IPS-NIHi11 (cell line): ENCODE results near the gene KCNIP4.

Experiments
- DNase-seq: peaks from one replicate; pipeline ENCODE4 v3.0.0; 2012; ENCODE audit warnings: mixed read lengths, low spot score

KCNIP4 gene

DNA sequence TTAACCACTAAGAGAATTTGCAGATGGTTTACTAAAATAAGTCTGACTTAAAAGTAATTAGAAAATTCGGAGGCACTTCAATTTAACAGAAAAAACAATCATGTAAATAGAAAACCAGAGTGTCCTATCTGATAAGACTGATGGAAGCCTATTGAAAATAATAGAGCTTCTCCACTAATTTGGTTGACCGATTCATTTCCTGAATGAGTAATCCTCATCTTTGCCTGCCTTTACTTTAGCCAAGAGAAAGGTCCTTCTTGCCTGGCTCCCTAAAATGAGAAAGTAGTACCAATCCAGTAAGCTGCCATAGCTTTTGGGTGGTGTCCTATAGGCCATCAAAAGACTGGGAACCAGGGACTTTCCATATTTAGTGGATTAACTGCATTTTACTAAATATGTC, 48.4 kb downstream of the KCNIP4 start:
- no peak for DNase-seq

DNA sequence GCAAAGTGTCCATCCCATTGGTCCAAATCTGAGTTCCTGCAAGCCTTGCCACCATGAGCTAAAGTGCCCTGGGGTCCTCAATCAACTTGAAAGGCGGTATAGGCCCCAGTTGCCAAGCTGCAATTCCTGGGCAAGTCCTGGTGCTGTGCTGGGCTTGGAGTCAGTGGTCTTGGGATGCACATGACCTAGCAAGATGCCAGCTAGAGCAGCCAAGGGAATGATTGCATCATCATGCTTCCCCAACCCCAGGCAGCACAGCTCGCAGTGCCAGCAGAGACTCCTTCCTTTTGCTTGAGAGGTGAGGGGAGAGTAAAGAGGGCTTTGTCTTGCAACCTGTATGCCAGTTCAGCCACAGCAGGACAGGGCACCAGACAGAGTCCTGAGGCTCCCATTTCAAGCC, 50.5 kb downstream of the KCNIP4 start:
- no peak for DNase-seq

DNA sequence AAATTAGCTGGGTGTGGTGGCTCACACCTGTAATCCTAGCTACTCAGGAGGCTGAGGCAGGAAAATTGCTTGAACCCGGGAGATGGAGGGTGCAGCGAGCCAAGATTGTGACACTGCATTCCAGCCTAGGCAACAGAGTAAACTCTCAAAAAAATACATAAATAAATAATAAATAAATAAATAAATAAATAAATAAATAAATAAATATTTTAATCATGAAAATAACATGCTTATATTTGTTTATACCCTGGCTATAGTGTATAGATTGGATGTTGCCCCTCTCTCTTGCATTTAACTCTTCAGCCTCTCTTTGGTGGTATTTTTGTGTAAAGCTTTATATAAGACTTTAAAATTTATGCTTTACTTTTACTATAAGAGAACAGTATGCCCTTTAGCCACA, 51.8 kb downstream of the KCNIP4 start:
- DNase-seq = no peak

DNA sequence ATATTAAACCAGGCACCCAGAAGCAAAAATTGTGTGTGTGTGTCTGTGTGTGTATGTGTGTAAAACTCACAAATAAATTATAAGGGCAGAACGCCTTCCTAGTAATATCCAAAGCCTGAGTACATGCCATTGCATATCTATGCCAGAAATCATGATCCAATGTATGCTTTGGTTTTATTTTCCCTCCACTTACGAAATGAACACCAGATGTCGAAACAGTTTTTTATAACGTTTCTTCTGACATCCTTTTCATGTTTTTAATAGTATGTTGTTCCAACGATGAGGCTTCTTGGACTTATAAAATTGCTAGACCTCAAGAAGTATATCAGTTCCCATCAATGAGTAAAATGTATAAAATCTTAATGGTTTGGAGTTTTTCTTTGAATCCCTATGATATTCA, 55.4 kb downstream of the KCNIP4 start:
- DNase-seq = no peak

DNA sequence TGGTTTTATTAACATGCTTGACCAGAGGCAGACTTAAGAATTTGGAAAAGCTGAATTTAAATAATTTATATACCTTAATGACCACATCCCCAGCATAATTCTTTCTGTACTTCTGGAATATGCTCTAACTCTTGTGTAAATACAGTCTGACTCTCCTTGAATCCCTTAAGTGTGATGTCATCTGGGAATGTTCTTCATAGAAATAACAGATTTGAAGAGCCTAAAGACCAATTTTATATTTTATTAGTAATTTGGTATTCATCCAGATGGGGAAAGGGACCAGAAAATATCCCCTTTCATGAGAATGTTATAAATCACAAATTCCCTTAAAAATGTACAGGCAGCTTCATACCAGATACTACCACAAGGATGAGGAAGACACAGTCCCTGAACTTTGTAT, 58.3 kb downstream of the KCNIP4 start:
- DNase-seq = no peak

DNA sequence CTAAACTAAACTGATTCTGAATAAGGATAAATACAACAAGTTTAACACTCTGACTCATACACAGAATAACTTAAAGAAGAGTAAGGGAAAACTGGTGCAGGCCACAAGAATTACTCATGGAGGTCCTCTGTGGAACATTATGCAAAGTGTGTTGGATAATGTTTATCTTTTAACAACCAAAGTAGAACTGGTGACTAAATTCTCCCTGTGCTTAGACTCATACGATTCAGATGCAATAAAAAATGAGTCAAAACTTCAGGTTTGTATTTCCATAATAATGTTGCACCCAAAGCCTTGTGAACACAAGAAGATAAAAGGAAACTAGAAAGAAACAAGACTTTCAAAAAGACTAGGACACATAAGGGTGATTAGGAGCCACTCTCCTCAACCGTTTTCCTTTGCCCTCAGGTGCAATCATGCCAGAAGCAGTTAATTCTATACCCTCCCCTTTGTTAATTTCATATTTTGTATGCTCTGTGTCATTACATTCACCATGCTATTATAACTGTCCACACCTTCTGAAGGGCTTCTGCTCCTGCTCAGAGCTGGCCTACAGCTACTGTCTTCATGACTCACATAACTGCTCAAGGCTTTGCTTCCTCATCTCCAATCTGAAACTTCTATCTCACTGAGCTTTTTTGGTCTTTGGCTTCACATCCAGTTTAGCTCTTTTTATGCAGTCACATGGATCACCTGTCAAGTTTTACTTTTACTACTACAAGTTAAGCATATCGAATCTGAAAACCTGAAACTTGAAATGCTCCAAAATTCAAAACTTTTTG, 60.2 kb downstream of the KCNIP4 start:
- DNase-seq = no peak

DNA sequence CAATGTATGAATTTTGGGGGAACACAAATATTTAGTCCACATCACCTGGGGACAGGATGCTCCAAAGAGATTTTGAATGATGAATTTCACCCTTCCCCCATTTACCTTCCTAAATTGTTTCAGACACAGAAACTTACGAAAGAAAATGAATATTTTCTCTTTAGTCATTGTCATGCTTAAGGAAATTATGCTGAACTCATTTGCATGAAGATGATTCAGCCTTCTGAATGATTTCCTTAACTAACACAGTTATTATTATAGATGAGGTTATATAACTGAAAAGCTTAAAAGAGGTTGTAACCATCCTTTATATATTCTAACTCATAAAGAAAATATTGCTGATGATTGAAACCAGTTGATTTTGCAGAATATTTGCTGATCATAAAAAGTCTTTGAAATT, 61.1 kb downstream of the KCNIP4 start:
- DNase-seq = no peak

DNA sequence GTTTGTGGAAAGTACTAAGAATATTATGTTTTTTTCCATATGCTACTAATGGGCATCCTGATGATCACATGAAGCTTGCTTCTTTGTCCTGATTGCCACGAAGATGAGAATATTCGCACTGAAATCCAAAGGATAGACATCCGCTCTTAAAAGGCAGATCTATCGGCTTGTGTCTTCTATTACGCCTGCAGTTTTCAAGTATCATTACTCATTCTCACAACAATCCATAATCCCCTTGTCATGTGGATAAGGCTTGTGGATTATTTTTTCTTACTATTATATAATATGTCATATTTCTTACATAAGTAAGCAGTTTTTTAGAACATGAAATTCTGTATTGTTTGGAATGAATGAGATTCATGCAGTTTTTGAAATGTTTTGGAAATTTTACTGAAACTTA, 62.8 kb downstream of the KCNIP4 start:
- no peak for DNase-seq

DNA sequence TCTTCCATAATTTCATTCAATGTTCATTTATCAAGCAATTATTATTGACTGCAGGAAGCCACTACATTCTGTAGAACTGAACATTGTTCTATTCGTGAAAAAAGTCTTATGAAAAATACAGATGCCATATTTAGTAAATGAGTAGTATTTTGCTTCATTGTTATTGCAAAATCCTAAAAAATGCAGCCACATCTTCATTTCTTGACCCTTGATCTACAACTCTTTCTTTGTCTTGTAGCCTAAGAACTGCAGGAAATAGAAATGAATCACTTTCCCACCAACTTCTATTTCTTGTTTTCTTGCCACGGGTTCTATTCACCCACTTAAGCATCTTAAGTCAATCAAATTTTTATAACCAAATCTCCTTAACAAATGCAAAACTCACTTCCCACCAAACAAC, 63.3 kb downstream of the KCNIP4 start:
- DNase-seq = no peak

DNA sequence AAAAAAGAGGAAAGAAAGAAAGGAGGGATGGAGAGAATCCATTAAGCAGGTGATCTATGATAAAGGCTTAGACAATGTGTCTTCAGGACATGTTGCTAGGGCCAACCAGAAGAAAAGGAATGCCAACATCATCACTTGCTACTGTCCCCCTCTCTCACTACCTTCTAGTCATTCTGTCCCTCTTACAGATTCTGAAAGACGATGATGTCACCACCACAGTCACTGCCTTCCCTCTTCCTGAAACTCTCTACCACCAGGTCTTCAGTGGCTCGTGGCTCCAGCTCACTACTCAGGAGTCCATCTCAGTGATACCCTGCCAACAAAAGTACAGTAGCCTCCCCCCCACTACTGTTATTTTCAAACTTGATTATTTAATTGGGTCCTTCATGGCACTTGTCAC, 64.0 kb downstream of the KCNIP4 start:
- DNase-seq = no peak

DNA sequence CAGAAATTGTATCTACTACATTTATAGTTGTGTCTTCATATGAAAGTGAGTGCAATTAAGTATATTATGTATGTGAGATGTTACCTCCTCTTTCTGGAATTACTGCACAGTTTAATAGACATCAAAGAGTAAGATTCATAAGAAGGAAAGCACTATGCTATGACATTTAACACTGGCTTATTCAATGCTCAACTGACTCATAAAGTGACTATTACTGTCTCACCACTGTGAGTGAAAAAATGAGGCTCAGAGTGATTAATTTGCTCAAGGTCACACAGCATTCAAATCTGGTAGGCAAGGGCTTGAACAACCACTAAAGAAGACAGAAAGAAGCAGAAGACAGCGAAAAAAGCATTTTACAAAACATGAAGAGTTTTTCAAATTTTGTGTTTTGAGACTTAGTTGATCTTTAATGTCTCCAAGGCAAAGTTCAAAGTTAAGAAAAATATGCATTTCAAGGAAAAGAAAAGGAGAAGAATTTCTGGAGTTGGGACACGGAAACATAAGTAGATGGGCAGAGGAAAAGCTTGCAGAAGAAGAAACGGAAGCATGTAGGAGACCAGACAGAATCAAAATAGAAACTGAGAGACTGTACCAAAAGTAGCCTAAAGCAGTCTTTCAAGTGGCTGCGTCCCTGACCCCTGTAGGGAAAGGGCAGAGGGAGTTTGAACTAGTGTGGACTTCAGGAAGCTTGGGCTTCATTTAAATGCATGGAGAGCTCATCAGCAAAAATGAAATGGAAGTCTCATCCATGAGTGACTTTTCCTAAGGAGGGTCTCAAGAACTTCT, 66.3 kb downstream of the KCNIP4 start:
- no peak for DNase-seq

DNA sequence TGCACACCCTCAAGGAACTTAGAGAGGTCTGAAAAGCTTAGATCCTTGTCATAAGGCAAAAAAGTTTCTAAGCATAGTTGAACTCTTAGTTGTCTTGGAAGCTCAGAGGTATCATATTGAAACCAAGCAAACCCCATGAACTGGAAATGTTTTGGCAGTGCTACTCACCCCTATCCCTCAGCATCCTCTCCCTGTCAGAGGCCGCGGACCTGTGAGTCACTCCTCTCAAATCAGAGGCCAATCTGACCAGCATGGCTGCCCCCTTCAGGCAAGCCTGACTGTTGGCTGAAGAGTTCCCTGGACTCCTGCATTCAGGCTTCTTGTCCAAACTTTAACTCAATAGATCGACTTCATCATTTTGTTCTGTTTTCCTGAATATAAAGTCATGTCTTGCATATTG, 69.4 kb downstream of the KCNIP4 start:
- peak; percentile 47 for DNase-seq

DNA sequence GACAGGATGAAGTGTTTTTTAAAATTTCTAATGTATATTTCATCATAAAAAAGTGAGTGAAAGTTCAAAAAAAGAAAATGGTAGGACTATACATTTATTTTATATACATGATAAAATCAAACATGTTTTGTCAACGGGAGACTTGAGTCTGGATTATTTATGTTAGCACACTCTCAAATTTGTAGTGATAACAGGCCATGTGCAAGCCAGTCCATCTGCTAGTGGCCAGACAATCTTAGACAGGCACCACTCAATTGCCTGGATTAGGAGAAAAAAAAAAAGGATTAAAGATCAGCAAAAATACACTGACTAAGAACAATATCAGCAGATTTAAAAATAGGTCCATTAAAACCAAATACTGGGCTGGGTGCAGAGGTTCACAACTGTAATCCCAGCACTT, 71.9 kb downstream of the KCNIP4 start:
- no peak for DNase-seq

DNA sequence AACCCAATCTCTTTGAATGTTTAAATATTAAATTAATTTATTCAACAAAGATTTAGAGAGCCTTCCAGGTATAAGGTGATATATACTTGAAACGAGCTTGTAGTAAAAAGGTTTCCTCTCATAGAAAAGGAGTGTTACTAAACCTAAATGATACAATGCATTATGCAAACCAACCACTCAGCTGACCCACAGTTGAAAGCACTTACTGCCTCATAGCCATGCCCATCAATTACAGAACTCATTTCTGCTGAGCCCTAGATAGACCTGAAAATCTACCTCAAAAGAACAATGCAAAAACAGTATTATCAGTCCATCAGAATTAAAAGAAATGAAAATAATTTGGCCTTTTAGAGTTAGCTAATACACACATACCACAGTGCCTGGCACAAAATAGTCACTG, 75.4 kb downstream of the KCNIP4 start:
- no peak for DNase-seq

DNA sequence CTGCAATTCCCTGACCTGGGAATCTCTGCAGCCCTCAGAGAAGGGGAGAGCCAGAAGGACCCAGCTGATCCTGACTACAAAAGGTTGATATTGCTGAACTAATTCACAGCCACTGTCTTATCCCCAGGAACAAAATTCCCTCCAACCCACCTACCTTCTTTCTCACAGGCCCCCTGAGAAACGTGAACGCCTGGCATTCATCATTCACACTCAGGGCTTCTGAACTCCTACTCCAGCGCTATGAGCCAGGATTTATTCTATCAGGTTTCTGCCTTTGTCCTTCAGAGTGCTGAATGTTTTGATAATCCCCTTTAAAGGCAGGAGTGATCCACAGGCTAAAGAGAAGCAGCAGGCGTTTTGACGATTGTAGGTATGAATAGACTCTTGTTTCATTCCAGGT, 76.5 kb downstream of the KCNIP4 start:
- DNase-seq = no peak

DNA sequence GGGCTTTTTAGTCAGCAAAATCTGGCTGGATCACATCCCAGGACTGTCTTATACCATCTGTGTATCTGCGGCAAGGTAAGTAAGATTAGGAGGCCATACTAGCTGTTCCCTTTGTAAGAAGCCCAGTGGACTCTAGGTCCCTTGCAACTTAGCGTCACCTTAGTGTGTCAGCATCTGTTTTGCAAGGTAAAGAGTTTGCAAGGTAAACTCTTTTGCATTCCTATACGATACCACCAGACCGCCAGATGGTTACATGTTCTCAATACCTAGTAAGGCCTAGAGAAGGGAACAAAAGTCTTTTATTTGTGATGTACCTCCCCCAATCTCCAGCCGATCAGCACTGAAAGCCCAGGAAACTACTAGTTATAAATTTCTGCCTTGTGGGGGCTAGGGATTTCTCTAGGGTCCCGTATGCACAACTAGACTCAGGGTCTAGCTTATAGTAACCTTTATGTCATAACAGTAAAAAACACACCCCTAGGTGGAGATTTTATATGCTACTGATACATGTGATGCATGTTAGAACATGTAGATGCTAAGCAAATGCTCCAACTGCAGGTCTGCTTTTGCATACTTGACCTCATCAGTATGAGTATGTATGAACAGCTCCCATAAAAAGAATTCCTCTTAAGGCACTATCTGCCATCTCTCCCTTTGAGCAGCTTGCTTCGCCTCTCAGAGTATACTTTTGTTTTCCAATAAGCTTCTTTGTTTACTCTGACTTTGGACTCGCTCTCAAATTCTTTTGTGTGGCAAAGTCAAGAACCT, 78.4 kb downstream of the KCNIP4 start:
- DNase-seq = no peak

DNA sequence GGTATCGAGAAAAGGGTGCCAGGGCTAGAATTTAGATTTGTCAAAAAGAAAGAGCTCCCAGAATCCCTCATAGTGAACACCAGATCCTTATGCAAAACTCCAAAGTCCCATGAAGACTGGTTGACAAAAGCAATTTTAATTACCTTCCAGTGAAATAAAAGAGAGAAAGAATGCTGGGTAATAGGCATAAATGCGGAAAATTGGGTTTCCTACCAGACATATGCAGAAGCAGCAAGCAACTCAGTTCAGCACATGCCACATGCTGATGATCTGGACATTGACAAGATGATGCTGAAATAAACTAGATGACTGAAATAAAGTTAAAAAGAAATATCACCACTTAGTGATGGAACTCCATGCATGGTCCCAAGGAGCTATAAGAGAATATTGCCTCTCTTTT, 83.9 kb downstream of the KCNIP4 start:
- no peak for DNase-seq

DNA sequence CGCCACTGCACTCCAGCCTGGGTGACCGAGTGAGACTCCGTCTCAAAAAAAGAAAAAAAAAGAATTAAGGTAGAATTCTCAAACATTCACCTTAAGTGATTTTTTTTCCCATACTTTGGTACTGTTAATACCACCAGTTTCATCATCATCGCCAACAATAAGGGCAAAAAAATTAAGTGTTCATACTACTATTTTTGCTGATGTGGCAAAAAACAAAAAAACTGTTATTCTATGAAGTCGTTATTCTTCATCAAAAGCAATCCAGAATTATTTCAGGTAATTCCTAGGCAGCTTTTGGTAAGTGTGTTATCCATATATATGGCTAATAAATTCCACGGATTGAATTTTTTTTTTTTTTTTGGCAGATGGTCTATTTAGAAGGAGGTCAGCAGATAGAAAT, 85.7 kb downstream of the KCNIP4 start:
- DNase-seq = no peak

DNA sequence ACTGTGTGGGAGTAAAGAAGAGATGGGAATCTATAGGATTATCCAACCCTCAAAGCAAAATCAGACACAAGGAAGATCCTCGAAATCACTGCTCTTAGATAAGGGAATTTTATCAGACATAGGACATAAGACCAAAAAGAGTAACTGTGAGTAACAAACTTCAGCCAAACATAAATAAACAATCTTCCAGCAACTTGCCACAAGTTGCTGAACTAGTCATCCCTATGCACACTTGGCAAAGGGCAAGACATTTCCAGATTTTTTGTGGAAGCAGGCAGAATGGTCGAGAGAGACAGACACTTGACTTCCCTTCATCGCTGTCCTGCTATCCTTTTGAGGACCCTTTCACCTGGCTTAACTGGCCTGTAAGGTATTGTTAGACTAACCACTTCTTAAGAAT, 89.6 kb downstream of the KCNIP4 start:
- DNase-seq = no peak

DNA sequence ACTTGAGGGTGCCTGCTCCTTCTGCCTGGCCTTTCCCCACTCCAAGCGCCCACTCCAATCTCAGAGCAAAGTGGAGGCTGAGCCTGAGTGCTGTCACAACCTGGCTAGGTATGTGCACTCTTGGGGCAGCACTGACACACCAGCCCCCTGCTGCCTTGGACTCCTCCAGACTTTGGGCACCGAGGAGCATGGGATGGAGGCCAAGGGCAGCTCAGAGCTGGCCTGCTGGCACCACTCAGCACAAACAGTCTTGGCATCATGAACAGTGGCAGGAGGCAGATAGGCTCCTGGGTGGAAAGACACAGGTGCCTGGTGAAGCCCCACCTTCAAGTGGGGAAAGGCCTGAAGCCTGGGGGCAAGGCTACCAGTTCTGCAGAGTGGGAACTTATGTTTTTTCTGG, 91.8 kb downstream of the KCNIP4 start:
- no peak for DNase-seq

DNA sequence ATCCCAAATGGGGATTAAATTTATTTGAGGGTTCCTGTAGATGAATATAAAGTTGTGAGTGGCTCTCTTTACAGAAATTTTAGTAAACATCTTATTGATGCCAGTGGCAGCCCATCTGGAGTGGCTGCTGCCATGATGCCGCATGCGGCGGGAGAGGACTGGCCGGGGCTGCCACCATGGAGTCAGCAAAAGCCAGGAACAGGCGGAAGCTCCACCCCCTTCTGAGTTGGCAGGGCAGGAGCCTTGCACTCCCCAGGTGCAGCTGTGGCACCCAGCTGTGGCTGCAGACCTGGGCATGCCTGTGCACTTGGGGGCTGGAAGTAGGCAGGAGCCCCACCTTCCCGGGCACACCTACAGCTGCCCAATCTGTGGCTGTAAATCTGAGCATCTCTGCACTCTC, 92.3 kb downstream of the KCNIP4 start:
- no peak for DNase-seq

DNA sequence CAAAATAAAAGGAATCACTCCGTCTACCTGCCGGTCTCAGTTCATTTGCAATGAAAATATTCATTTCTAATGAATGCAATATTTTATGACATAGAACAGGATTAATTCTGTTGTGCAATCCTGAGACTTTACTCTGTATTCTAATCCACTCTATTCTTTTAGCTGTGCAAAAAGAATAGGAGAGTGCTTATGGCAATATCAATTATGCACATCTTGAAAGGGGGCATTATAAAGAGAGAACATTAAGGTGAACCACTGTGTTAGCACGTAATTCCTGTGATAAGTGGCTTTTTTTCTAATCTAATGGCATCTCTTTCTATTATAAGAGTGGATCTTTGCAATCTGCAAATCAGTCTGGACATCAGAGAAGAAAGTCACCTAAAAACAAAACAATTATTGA, 99.5 kb downstream of the KCNIP4 start:
- DNase-seq = no peak

DNA sequence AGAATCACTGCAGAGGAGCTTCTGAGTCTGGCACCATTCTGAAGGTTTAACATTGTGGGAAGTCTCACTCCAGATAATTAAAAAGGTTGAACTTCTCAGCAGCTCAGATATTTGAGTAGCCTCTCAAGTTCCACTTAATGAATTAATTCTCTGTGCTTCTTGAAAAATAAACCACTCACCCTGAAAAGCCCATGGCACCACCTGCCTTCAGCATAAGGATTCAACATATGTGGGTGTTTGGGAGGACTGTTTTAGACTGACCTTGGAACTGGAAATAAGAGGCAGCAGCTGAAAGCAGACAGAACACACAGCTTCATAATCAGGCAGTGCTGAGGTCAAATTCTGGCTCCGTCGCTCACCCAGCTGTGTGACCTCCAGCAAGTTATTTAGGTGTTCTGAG, 100.6 kb downstream of the KCNIP4 start:
- DNase-seq = no peak
